ENCODE data around the gene SSTR3.
"Not testable (repeated sequence)": the region's sequence is repeated elsewhere in the genome, so short reads cannot be mapped to it uniquely, and the experiment has no call there.

SSTR3 gene

DNA sequence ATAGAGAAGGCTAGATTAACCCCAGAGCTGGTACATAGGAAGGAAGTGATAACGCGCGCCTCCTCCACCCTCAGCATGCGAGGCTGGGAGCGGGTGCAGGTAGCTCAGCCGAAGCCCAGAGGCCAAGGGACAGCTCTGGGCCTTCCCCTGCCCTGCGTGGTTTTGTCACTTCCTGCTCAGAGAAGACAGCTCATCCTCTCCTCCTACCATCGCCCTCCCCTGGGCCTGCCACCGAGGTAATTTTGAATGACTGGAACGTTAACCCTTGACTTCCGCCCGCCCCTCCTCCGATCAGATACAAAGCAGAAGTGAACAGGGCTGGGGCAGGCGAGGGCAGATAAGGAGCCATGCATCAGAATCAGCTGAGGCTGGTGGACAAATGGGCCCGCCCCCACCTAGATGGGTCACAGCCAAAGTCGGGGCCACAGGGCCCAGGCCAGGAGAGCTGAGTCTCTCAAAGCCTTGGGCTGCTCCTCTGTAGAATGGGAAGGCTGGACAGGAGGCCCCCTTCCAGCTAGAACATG, 30.2 kb upstream of the SSTR3 start:
- DNase-seq (ENCODE audit: low spot score) = peak; percentile 38

DNA sequence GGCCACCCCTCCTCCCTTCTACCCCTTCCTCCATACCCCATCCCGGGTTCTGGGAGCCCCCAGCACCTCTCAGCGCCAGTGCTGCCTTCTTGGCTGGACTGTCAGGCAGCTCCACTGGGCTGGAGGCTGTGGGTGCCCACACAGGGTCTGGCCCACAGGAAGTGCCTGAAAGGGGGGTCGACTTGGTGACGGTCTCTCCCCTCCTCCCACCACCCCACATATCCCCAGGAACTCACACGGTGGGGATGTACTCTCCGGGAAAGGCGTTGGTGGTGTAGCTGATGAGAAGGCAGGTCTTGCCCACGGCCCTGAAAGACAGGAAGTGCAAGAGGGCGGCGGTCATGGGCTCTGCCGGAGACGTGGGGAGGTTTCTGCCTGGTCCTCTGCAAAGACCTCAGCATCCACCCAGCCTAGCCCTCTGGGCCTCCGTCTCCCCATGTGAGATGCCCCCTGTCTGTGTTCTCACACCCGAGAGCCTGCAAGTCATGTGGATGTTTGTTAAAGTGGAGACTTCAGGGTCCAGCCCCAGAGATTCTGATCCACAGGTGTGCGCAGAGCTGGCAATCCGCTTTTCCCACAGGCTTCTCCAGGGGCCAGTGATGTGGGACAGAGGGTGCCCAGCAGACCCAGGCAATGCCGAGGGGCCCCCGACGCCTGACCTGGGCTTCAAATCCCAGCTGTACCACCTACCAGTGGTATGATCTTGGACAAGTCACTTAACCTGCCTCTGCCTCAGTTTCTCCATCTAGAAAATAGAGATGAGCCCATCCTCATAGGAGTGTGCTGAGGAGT, 29.3 kb upstream of the SSTR3 start:
- DNase-seq (ENCODE audit: low spot score) = no peak

DNA sequence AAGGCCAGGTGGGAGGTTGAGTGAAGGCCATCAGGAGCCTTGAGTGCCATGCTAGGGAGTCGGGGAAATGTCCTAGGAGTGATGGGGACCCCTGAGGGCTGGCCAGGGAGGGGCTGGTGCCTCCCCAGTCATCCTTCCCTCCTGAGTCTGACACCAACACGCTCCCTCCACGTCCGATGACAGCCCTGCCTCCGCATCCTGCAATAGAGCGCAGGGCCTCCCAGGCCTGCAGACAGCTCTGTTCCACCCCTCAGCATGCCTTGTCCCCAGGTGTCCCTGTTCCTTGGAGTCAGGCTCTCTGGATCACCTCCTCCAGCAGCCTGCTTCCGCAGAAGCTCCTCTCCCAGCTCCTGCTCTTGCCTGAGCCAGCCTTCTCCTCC, 28.7 kb upstream of the SSTR3 start:
- no peak for DNase-seq (ENCODE audit: low spot score)

DNA sequence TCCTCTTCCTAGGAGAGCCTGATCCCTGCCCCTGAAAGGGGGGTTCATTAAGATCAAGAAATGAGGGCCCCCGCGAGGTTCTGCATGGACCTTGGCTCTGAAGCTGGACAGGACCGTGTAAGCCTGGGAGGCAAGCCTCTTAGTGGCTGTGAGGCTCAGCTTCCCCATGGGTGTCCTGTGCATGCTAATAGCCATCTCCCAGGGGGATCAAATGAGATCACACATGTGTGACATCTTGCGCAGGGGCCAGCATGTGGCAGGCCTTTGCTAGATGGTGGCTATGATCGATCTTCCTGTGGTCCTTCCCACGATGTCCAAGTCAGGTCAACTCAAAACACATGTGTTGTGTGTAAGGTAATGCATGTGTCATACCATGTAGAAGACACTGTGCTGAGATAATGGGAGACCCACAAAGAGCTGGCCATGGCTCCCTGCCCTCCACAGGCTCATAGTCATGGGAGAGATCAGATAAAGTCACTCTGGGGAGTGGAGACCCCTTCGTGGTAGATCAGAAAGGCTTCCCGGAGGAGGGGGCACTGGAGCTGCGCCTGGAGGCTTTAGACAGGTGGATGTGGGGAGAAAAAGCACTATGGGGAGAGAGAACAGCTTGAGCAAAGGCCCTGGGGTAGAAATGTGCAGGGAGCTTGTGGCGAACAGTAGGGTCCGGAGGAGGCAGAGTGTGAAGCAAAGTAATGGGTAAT, 28.1 kb upstream of the SSTR3 start:
- no peak for DNase-seq (ENCODE audit: low spot score)

DNA sequence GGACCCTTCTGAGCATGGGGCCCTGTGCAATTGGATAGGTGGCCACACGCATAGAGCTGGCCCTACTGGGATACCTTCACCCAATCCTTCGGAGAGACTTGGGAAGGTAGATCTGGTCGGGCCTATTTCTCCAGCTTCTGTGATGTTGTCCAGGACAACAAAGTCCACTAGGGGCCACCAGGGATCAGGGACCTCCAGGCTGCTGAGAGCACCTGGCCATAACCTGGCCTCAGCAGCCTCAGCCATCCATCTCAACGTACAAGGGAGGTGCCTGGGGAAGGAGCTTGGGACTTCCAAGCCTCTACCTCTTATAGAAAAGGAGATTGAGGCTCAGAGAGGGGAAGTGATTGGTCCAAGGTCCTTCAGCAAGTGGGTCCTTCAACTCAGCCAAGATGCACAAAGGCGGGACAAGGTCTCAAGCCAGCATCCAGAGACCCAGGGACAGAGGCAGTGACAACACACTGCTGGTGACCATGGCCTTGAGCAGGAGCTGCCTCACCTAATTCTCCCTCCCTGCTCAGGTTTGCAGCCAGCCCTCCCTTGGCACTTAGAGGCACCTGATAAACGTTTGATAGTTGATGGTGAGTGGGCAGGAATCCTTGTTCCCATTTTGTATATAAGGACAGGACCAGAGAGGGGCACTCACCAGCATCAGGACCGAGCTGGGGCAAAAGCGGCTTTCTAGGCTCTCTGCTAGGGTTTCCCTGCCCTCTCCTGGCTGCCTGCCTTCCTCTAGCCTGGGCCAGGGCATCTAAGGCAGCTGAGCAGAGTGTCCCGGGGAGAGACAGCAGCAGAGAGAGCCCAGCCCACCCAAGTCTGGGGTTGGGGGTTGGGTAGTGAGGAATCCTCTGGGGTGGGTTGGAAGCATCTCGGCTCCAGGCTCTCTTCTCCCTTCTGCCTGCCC, 27.3 kb upstream of the SSTR3 start:
- no peak for DNase-seq (ENCODE audit: low spot score)

DNA sequence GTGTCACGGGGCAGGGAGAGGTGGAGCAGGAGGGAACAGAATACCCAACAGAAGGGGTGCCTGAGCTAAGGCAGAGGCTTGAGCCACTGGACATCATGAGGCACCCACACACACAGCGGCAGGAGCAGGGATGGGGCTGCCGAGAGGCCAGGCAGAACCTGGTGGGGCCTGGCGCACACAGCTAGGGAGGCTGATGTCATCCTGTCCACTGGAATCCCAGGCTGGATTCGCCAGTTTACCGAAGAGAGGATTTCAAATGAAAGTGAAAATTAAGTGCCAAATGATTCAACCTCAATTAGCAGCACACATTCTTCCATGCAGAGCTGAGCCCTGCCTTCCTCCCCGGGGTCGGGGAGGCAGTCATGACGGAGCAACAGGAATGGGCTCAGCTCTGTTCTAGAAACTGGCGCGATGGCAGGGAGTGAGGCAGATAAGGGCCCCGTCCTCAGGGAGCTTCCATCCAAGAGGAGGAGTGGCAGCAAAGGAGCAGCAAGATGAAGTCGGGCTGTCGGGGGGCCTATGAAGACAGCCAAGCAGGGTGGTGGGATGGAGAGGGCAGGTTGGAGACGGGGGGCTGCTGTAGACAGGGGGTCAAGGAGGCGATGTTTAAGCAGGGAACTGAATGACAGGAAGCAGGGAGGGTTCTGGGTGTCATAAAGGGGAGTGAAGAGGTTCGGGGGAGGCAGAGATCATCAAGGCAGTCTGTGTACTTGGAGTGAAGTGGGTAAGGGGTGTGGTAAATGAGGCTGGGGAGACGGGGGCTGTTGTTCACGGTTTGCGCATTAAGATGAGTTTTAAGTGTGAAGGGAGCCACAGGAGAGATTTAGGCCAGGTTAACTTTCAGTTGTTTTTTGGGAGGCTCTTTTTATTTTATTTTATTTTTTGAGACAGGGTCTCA, 25.3 kb upstream of the SSTR3 start:
- no peak for DNase-seq (ENCODE audit: low spot score)

DNA sequence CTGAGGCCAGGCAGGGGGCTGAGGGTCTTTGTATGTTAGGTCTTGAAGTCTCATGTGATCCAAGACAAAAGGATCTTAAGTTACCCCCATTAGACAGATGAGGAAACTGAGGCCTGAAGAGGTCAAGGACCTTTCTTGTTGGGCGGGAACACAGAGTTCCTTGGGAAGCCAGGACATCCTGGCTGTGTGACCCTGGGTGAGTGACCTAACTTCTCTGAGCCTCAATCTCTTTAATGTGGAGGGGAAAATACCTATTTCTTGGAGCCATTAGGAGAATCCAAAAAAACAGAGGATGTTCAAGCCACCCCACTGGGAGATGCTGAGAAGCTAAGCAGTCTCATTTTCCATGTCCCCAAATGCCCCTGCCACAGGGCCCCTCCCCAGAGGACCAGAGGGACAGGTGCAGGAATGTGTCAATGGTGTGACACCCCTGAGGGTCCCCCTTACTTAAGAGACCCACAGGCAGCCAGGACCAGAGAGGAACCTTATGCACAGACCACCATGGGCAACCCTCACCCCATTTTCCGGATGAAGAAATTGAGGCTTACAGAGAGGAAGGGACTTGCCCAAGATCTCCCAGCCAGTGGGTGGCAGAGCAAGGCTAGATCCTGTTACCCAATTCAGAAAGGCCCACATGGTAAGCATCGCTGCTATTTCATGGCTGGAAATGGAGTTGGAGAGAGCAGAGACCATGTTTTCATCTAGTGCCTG, 23.8 kb upstream of the SSTR3 start:
- DNase-seq (ENCODE audit: low spot score) = no peak

DNA sequence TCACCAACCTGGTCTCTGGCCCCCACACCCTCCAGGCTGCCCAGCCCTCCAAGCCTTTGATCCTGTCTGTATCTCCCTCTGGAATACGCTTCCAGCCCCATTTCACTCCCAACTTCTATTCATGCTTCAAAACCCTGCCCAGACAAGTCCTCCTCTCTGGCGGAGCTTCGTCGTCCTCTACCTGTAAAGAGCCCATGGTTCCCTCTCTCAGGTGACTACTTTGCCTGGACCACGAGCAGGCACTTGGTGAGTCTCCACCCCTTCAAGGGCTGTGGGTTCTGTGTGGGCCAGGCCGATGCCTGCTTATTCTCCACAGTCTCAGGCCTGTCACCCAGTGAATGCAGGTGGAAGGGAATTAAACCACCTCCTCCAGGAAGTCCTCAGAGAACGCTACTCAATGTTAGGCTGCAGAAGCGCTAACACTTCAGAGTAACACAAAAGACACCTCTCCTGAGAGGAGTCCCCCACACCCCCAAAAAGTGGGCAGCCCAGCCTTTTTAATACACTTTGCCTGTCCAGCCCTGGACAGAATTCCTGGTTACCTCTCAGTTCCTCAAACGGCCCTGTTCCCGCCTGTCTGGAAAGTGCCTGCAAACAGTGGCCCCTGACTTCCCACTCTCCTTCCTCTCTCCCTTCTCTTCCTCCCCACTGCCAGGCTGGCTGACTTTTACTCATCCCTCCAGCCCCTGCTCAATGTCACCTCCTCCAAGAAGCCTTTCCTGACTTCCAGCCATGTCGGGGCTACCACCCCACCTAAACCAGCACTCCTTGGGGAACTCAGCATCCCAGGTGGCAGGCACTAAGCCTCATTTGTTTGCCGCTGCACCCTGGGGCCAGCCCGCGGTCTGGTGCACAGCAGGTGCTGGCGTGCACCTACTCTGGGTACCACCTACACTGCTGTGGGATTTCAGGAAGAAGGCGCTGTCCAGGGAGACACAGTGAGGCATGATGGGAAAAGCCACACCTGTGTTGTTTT, 22.7 kb upstream of the SSTR3 start:
- DNase-seq (ENCODE audit: low spot score) = no peak

DNA sequence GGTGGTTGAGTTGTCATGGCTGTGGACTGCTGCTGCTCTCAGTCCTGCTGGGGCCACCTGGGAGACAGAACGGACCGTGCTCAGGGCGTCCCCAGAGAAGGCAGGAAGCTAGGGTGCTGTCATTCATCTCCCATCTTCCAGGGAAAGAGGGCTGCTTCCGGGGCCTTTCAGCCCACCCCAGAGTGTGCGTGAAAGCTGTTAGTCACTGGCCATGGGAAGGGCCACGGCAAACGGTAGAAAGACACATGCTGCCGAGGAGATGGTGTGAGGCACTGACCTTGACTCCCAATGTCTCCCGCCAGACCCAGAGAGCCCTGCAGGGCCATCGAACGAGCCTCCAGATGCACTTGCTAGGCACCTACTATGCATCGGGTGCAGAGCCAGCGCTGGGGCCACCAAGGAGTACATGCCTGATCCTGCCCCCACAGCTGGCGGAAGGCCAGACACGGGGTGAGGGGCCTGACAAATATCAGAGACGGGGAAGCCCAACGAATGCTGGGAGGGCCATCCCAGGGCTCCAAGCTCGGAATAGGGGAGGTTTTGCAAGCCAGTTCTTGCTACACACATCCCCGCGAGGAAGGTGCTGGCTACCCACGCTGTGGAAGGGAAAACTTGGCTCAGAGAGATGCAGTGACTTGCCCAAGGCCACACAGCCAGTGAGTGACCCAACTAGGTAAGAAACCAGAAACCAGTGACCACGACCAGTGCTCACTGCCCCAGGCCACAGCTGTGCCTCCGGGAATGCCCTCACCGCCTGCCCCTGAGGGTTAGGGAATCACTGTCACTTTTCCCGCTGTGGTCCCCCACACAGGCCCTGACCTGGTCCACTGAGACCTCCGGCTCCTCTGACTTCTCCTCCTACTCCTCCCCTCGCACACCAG, 21.7 kb upstream of the SSTR3 start:
- no peak for DNase-seq (ENCODE audit: low spot score)

DNA sequence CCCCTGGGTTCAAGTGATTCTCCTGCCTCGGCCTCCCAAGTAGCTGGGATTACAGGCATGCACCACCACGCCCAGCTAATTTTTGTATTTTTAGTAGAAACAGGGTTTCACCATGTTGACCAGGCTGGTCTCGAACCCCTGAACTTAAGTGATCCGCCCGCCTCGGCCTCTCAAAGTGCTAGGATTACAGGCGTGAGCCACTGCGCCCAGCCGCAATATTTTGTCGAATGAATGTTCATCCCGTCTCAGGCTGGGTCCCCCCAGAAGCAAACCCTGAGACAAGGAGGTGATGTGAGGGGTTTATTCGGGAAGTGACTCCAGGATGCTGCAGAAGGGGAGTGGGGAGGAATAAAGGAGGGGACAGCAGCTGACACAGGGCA, 21.1 kb upstream of the SSTR3 start:
- DNase-seq (ENCODE audit: low spot score) = not testable (repeated sequence)

DNA sequence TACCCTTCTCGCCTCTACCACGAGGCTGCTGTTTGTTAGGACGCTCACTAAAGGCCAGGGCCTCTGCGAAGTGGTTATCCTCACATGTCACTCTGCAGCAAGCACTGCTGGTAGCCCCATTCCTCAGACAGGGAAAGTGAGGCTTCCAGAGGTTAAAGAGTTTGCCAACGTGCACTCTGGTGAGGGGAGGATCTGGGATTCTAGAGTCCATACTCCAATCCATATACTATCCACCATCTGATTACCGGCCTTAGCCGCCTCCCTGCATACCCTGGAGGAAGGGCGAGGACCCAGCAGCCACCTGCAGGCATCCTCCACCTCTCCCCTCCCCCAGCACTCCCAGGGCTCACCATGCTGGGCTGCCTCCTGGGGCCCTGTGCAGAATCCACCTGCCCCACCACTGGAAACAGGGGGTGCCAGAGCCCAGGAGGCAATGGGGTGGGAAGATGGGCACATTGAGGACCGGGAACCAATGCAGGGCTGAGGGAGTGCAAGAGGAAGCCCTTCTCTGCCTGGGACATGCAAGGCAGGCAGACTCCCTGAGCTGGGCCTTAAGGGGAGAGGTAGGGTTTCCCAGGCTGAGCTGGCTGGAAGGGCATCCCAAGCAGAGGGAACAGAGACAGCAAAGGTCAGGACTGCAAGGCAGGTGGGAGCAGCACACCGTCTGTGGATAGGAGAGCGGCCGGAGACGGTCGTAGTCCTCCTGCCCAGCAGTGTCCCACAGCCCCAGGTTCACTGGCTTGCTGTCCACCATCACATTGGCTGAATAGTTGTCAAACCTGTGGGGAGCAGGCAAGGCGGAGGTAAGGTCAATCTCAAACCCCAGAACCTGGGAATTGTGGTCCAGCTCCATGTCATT, 20.1 kb upstream of the SSTR3 start:
- DNase-seq (ENCODE audit: low spot score) = no peak

DNA sequence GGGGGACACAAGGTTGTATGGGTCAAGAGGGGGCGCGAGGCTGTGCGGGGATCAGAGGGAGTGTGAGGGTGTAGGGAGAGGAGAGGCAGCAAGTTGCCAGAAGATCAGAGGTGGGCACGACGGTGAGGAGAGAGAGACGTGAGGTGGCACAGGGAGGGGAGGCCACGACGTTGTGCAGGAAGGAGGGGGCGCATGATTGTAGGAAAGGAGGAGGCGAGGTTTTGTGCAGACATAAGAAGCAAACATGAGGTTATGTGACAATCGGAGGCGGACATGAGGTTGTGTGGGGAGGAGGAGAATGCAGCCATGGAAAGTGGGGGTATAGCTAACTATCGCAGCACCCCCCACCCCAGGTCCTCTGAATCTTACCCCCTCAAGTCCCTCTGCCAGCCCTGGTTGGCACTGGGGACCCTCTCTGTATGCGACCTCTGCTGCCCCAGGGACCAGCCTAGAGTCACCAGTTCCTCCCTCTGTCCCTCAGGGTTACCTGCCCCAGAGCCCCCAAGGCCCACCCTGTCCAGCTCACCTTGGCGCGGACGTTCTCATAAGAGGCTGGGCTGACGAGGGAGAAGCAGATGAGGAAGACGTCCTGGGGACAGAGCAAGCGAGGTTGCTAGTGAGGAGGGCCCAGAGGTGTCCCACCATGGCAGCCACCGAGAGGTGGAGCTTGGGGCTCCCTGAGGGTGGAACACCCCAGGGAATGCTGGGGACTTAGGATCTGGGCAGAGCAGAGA, 19.3 kb upstream of the SSTR3 start:
- no peak for DNase-seq (ENCODE audit: low spot score)

DNA sequence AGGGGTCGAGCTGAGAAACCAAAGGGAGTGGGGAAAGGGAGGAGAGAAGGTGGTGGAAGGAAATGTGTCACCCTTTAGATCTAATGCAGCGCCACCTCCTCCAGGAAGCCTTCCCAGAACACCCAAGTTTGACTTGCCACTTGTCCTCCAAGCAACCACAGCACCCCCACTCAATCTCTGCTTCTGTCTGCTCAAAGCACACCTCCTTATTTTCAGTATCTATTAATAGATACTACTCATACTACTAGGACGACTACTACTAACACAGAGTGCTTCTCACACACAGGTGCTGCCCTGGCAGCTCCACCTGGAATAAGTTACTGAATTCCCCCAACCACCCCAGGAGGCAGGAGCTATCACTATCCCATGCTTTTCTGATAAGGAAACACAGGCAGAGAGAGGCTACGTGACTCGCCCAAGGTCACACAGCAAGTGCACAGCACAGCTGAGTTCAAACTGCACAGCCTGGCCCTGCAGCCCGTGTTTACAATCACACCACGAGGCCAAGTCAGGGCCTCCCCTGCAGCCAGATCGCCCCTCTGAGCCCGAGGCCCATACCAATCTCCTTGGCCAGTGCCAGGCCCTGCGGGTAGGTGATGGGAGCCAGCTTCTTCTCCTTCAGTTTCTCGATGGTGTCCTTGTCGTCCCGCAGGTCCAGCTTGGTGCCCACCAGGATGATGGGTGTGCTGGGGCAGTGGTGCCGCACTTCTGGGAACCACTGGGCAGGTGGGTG, 18.6 kb upstream of the SSTR3 start:
- no peak for DNase-seq (ENCODE audit: low spot score)

DNA sequence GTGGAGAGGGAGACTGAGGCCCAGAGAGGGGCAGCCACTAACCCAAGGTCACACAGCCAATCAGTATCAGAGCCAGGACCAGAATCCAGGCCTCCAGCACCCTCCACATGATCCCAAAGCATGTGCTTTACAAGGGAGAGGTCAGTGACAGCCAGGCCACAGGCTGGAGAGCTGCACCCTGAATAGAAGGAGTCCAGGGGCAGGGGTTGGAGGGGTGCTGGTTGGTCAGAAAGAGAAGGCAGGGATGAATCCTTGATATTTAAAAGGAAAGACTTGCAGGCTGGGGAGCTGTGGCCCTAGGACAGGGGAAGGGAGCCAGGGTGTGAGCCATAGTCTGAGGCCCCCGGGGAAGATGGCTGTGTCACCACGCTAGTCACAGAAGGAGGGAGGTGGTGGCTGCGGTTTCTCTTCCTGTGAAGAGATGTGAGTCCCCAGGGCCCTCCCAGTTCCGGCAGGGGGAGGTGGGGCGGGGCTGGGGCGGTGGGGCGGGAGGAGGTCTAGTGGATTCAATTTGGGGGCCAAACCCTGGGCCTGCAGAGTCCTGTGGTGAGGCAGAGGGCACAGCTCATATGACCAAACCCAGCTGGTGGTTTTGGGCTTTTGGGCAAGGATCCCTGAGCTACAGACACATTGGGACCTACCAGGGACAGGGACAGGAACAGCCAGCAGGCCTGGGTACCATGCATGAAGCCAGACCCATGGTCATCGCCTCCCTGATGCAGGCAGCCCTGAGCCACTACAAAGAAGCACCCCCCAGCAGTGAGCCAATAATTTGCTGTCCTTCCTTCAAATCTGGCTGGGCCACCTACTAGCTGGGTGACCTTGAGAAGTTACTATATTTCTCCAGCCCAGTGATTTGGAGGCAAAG, 17.8 kb upstream of the SSTR3 start:
- DNase-seq (ENCODE audit: low spot score) = no peak
